ENCODE results near the gene MTHFD1L.

Gene MTHFD1L

DNA sequence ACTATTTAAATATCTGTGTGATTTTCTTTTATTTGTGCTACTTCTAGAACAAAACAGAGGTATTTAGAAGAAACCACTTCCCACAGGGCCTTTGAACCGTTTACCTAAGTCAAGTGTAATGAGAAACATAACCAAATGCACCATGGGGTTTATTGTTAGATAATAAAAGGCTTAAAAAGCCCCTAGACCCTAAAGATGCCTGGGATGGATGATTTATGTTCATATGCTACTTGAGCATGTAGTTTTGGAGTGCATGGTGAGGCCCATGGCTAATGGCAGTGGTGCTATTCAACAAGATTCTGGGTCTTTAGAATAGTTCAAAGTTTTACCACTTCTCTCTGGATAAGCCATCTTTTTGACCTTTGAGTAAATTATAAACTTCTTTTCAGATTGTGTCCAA is 65.9 kb downstream of the MTHFD1L start:
- no peak for DNase-seq (ENCODE audit: low read depth in 3 of 3, low spot score in 1 of 3)

DNA sequence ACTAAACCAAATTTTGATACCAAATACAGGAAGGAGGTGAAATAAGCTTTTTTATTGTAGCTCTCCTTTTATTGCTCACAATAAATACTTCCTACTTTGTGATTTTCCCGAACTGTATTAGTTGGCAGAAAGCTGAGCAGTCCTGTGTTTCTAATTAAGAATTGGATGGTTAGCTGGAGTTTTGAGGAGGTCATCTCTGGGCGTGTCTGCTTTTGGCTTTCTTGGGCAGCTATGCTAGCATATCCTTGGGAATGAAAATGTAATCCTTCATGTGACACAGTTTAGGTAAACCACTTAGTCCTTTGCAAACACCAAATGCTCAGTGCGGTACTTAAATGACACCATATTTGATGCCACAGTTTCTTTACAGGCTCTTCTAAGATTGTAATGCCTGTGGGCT is 67.5 kb downstream of the MTHFD1L start:
- no peak for DNase-seq (ENCODE audit: low read depth in 3 of 3, low spot score in 1 of 3)

DNA sequence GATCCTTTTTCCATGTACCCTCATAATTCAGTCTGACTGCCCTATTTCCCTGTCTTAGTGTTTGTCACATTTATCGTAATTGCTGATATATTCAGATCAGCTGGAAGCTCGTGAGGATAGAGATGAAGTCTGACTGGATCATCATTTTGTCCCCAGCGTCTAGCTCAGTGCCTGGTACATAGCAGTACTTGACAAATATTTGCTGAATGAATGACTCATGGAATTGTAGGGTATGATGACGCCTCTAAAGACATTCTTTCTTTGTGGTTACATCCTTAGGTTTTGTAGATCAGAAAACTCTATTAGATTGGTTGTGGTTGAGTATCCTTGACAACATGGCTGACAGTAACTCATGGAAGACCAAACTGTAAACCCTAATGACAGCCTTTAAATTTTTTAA is 68.9 kb downstream of the MTHFD1L start:
- DNase-seq (ENCODE audit: low read depth in 3 of 3, low spot score in 1 of 3): no peak

DNA sequence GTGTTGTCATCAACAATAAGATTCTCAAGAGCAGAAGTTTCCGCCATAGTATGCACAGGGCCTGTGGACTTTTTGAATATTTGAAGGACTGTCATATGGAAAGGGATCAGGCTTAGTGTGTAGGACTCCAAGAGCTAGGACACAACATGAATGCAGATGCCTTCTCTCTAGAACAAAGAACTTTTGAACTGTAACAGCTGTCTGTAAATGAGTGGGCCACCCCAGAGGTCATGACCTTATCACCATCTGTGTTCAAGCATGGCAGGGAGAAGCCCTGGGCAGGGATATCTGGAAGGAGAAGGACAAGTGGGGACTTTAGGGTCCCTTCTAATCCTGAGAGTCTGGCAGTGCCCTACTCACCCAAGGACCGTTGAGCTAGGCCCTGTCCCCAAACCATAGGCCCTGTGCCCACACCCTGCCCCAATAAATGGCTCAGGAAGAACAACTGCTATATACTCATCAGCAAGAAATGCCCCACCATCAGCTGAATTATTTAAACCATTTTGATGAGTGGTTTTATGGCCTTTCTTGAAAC is 70.6 kb downstream of the MTHFD1L start:
- DNase-seq (ENCODE audit: low read depth in 3 of 3, low spot score in 1 of 3): no peak

DNA sequence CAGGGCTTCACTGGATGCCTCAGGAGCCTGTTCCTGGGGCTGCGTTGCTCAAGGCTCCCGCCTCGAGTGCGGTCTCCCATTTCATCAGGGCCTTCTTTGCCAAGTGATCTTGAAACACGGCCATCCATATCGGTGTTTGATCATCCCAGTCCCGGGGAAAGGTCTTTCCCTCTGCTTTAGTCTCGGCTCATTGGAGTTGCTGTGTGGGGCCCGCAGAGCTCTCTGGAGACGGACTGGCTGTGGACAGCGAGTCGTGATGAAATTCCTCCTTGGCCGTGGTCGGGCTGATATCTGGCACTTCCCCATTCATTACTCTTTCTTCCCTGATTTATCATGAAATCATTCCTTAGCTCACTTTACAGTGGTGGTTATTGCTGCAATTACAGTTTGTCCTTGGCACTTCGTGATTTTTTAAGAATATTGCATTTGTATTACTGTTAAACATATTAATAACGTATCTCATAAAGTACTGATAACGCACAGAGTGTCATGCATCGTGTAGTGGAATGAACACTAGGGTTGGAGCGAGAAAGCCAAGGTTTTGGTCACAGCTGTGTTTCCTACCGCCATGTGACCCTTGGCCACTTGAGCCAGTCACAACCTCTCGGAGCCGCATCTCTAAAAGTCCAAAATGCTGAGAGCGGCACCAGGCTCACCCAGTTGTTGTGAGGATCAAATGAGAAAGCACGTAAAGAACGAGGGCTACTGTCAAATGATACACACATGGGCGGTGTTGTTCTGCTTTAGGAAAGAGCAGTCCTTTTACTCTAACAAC is 71.8 kb downstream of the MTHFD1L start:
- DNase-seq (ENCODE audit: low read depth in 3 of 3, low spot score in 1 of 3): no peak

DNA sequence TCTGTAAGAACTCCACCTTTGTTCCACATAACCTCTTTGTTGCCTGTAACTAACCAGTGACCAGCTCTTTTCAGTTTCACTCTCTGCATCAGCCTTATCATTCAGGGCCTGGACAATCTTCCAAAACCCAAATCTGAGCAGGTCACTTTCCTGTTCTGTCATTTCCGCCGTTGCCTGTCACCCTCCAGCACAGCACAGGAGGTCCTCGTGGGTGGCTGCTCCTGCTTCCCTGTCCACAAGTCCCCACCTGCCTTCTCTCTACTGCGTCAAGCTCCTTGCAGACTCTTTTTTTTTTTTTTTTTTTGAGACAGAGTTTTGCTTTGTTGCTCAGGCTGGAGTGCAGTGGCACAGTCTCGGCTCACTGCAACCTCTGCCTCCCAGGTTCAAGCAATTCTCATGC is 73.9 kb downstream of the MTHFD1L start:
- DNase-seq (ENCODE audit: low read depth in 3 of 3, low spot score in 1 of 3): no peak

DNA sequence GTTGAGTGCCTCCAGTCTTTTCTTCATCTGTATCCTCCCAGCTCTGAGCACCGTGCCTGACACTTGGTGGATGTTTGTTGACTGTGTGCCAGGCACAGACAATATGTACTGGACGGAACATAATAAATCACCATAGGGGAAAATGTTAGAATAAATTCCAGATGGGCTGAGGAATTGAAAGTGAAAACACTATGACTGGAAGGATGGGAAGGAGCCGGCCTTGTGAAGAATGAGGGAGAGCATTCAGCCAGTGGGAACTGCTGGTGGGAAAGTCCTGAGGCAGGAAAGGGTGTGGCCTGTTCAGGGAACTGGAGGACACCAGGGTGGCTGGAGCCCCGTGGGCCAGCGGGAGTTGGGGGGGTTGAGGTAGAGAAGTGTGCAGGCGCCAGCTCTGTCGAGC is 75.4 kb downstream of the MTHFD1L start:
- DNase-seq (ENCODE audit: low read depth in 3 of 3, low spot score in 1 of 3): no peak

DNA sequence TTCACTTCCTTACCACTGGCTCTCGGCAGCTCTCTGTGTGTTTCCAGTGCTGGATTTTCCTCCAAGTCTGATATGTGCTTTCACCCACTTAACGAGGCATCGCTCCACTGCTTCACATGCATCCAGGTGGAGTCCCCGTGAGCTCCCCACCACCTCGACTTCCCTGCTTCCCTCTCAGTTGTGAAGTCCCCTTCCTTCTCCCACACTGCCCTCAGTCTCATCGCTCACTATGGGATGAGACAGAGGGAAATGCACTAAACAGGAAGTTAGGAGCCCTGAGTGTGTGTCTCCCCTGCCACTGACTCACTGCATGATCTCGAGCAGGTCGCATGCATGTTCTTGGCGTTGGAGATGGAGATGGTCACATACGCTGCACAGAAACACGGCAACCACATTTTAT is 84.0 kb downstream of the MTHFD1L start:
- no peak for DNase-seq (ENCODE audit: low read depth in 3 of 3, low spot score in 1 of 3)

DNA sequence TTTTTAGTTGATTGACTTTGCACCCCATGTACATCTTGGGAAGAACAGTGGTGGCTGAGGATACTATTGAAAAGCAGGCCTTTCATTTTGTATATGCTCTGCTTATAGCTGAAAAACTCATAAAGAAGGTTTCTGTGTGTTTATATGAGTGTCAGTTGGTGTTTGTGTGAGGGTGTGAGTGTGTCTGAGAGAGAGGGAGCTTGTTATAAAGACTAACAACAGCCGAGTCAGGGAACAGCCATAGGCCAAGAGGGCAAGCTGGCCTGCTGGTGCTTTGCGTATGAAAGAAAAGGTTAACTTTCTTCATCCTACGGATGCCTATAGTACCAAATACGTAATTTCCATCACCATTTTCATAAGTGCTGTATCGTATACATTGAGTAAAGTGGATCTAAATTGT is 88.3 kb downstream of the MTHFD1L start:
- no peak for DNase-seq (ENCODE audit: low read depth in 3 of 3, low spot score in 1 of 3)

DNA sequence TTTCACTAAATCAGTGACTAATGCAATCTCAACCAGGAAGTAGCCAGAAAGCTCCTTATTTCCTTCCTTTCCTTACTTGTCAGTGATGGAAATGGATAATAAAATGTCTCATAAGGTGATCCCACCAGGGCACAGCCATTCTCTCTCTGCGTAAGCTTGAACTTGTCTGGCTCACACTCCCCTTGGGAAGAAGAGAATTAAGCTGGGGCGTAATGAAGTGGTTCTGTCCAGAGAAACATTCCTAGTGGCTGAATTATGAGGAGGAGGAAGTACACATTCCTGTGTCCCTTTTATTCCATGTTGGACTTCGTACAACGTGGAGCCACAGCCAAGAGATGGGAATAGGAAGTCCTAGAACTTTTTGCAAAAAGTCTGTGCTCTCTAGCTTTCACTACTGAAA is 93.7 kb downstream of the MTHFD1L start:
- no peak for DNase-seq (ENCODE audit: low read depth in 3 of 3, low spot score in 1 of 3)

DNA sequence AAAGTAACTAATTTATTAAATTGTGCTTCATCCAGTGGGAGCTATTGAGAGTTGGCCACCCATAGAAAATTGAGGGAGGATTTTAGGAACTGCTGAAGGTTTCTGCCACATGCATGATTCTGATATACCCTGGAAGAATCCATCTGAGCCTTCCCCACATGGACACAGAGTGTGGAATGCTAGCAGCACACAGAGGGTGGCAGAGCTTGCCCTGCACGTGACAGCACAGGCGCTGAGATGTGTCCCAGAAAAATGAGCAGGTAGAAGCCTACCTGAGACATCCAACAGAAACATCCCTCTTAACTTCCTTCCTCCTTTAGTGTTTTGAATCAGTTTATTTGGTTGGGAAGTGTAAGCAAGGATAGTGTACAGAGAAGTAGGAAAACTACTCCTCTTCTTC is 96.9 kb downstream of the MTHFD1L start:
- DNase-seq (ENCODE audit: low read depth in 3 of 3, low spot score in 1 of 3): no peak

DNA sequence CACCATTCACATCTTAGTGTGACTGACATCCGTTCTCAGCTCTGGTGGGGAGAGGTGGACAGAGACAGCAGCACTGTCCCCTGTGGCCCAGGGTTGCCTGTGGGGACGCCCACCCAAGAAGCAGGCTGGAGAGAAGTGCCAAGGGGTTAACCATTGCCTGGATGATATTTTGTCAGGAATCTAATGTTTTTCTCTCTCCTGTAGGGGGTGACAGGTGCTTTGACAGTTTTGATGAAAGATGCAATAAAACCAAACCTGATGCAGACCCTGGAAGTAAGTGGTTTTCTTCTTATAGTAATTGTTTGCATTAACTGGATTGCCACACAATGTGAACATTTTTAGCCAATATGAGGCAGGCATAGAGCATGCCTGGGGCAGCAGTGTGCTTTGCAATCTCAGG is 99.3 kb downstream of the MTHFD1L start:
- DNase-seq (ENCODE audit: low read depth in 3 of 3, low spot score in 1 of 3): no peak

DNA sequence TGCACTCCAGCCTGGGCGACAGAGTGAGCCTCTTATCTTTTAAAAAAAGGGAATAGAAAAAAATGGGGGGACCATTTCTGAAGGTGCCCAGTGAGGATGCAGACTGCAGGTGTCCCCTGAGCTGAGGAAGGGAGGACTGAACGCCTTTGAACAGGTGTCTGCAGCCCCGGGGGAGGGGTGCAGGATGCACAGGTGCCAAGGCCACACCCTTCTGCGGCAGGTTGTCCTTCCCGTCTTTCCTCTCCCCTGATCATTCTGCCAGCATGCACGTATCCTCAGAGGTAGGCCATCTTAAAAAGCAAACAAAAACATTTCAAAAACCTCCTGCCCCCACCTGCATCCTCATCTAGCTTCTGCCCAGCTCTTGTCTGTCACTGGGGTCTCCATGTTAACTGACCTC is 101.3 kb downstream of the MTHFD1L start:
- DNase-seq (ENCODE audit: low read depth in 3 of 3, low spot score in 1 of 3): no peak

DNA sequence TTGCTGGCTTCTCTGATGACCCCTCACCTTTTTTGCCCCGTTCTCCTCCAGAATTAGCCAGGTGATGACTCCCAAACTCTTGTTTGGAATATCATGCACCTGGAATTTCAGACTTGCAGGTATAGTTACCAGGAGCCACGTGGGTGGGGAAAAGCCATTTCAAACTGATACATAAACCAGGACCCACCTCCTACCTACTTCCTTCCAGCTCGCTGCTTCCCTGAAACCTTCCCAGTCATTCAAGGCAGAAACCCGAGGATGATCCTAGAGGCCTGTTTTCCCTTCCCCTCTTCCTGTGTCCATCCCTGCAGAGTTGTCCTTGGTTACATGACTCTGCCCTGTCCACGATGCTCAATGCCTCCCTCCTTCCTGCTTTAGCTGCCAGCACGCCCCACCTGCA is 101.9 kb downstream of the MTHFD1L start:
- no peak for DNase-seq (ENCODE audit: low read depth in 3 of 3, low spot score in 1 of 3)

DNA sequence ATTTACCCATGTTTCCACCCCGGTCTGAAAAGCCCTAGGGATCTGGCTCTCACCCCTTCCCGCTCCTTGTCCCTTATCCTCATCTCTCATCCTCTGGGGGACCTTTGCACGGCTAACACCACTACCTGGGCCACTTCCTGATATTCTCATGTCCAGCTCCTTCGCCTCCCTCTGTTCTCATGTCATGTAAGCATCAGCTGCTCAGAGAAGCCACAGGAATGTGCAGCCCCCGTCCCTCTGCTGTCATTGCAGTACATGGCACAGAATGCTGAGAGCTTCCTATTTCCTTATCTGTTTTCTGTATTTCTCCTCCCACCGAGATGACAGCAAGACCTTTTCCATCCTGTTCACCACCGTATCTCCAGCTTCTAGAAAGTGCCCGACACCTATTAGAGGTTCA is 102.4 kb downstream of the MTHFD1L start:
- DNase-seq (ENCODE audit: low read depth in 3 of 3, low spot score in 1 of 3): no peak

DNA sequence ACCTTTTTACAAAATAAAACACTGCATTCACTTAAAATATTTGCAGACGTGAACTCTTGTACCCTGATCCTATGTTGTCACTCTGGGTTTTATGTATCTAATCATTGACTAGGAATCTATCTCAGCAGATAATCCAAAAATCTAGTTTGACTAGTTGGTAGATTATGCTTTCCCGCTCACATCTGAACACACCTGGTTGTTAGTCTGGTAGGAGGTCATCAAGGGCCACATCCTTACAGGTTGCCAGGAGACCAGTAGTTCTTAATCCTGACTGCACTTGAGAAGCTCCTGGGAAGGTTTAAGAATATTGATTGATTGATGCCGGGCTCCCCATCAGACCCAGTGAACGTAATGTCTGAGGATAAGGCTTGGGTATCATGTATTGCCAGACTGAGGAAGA is 104.4 kb downstream of the MTHFD1L start:
- no peak for DNase-seq (ENCODE audit: low read depth in 3 of 3, low spot score in 1 of 3)

DNA sequence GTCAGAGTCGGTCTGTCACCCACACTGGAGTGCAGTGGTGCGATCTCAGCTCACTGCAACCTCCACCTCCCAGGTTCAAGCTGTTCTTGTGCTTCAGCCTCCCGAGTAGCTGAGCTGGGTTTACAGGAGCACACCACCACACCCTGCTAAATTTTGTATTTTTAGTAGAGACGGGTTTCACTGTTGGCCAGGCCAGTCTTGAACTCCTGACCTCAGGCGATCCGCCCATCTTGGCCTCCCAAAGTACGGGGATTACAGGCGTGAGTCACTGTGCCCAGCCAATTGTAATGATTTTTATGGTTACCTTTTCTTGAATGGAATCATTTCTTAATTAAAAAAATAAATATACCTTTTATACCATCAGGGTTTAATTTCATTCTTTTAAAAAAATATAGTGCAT is 105.7 kb downstream of the MTHFD1L start:
- no peak for DNase-seq (ENCODE audit: low read depth in 3 of 3, low spot score in 1 of 3)

DNA sequence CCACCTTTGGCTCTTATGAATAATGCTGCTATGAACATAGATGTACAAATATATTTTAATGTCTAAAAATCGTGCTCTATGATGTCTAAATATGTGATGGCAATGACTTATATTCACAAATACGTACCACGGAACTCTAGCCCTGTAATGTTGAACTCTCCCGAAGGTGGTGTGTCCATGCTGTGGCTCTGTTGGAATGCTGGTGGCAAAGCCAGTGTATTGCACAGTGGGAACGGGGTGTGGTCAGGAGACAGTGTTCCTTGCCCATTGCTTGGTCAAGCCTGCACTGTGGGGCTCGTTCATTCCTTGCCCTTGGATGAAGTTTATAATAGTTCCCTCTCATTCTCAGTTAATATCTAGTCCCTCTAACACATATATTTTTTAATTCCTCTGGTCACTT is 109.6 kb downstream of the MTHFD1L start:
- DNase-seq (ENCODE audit: low read depth in 3 of 3, low spot score in 1 of 3): no peak

DNA sequence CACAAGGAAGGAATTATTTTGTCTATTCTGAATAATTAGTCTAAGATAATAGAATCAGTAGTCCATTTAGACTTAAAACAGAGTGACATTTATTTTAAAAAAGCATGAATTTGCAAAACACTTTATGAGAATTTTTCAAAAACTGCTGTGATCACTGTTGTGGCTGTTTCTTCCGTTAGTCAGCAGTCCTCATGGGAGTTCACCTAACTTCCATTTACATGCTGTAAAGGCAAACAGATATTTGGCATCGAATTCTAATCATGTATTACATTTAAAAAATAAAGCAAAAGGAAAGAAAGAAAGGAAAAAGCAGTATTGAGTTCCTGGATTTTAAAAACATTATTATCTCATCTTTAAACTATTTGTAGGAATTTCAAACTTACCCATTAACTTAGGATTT is 111.8 kb downstream of the MTHFD1L start:
- no peak for DNase-seq (ENCODE audit: low read depth in 3 of 3, low spot score in 1 of 3)

DNA sequence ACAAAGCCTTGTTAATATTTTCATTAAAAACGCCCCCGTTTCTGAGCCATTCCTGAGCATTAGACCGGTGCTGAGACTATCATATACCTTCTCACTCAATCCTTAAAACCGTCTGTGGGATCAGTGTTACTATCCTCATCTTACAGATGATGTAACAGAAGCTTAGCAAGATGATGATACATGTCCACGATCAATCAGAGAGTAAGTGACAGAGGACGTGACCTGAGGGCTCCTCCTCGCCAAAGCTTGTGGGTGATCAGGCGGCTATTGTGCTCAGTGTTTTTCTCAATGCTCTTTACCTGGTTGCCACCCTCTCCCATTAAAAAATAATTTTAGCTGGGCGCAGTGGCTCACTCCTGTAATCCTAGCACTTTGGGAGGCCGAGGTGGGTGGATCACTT is 113.1 kb downstream of the MTHFD1L start:
- no peak for DNase-seq (ENCODE audit: low read depth in 3 of 3, low spot score in 1 of 3)

DNA sequence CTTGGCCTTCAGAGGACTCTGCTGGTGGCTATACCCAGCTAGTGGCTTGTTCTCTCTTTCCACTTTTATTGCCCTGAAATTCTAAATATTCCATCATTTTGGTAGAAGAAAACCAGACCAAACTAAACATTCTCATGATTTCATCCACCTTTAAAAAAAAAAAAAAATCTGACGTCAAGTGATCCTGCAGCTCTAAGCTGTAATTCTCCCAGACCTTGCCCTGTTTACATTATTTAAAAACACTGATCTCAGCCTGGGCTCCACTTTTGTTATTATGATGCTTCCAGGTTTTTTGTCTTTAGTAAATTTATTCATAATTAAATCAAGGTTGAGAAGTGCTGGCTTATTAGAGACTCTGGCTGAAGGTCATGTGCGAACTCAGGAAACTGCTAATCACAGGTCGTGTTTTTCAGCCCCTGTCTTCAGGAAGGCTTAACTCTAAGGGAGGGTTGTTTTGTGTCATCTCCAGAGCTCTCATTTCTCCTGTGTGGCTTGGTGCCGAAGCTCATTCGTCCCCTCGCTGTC is 114.4 kb downstream of the MTHFD1L start:
- DNase-seq (ENCODE audit: low read depth in 3 of 3, low spot score in 1 of 3): no peak

DNA sequence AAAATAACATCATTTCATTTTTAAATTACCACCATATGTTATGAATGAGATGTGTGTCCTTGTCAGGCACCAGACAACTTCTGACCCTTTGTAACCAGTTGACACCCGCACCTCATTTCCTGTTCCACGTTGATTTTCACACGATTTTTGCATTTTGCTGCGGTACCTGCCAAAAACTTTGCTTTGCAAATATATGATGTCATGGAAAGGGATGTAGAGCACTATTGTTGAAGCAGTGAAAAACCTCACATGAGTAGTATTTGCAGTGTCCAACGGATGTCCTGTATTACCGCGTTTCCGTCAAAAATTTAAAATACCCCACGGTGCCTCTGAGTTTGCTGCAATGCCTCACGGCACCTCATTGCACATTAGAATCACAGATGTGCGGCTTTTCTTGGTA is 115.6 kb downstream of the MTHFD1L start:
- DNase-seq (ENCODE audit: low read depth in 3 of 3, low spot score in 1 of 3): no peak

DNA sequence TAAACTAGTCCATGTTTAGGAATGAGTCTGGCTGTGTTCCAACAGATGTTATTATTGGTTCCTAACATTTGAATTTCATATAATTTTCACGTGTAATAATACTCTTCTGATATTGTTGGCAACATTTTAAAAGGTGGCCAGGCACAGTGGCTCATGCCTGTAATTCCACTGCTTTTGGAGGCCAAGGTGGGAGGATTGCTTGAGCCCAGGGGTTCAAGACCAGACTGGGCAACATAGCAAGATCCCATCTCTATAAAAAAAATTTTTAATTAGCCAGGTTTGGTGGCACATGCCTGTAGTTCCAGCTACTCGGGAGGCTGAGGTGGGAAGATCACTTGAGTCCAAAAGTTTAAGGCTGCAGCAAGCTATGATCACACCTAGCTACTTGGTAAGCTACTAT is 116.2 kb downstream of the MTHFD1L start:
- no peak for DNase-seq (ENCODE audit: low read depth in 3 of 3, low spot score in 1 of 3)
